Glutamatergic neuron (in vitro differentiated cells): ENCODE measurements around the gene MTRFR. TPM values are rescaled to one million over a fixed set of nuclear protein-coding genes. Genes with fewer than 3 reads are reported as not detected.
A peak's percentile ranks its signal among the peaks of the same experiment; 100 is the strongest.

Source experiments
- DNase-seq: peaks from one replicate; pipeline ENCODE4 v3.0.0; 2022
- H3K27ac Mint-ChIP-seq: one replicate; pipeline ENCODE4 v1.8.0; 2020; ENCODE audit warnings: mild to moderate bottlenecking, mixed read lengths, inconsistent platforms; ENCODE audit not compliant: unreplicated experiment
- H3K27me3 Mint-ChIP-seq: one replicate; pipeline ENCODE4 v1.8.0; 2020; ENCODE audit warnings: mild to moderate bottlenecking, moderate library complexity, mixed read lengths, inconsistent platforms; ENCODE audit not compliant: unreplicated experiment
- H3K36me3 Mint-ChIP-seq: one replicate; pipeline ENCODE4 v1.8.0; 2020; ENCODE audit warnings: mild to moderate bottlenecking, mixed read lengths, inconsistent platforms; ENCODE audit not compliant: unreplicated experiment
- H3K4me1 Mint-ChIP-seq: one replicate; pipeline ENCODE4 v1.8.0; 2020; ENCODE audit warnings: mild to moderate bottlenecking, low read depth, mixed read lengths, inconsistent platforms; ENCODE audit not compliant: unreplicated experiment
- H3K4me3 Mint-ChIP-seq: one replicate; pipeline ENCODE4 v1.8.0; 2020; ENCODE audit warnings: mild to moderate bottlenecking, mixed read lengths, inconsistent platforms; ENCODE audit not compliant: unreplicated experiment
- H3K9me3 Mint-ChIP-seq: one replicate; pipeline ENCODE4 v1.8.0; 2020; ENCODE audit warnings: mild to moderate bottlenecking, moderate library complexity, mixed read lengths, inconsistent platforms; ENCODE audit not compliant: unreplicated experiment
- total RNA-seq: library from RNA; stranded (reverse); fragmentation: NEBNext Ultra II Directional; extraction: Animal tissue kit (Norgen Biotek cat#: 25700); gene quantifications from one replicate; pipeline ENCODE4 v1.2.1, GENCODE V29; 2021; ENCODE audit not compliant: unreplicated experiment
- TF ChIP-seq, protein P1 (sequence below): fragments of 200-600 bp; sonication (generic); IDR thresholded peaks from one replicate; pipeline ENCODE4 v1.5.0; 2021; ENCODE audit not compliant: partially characterized antibody, unreplicated experiment

MTRFR gene
- total RNA-seq, 1 donor from 2014 or later: 11.1 TPM

DNA sequence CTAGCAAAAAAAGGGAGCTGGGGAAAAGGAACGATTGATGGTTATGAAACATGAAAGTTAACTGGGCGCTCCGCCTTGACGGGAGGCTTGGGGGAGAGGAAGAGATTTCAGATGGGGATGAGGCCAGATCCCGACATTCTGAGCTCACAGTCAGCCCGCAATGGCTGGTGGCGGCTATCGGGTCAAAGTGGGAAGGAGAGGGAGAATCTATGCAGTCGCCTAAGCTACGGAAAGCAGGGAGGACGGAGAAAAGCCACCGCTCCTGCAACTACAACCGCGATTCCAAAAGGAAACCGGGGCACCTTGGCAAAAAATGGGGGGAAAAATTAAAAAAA, 797 bp upstream of the MTRFR start:
- TF ChIP-seq, protein P1, sequence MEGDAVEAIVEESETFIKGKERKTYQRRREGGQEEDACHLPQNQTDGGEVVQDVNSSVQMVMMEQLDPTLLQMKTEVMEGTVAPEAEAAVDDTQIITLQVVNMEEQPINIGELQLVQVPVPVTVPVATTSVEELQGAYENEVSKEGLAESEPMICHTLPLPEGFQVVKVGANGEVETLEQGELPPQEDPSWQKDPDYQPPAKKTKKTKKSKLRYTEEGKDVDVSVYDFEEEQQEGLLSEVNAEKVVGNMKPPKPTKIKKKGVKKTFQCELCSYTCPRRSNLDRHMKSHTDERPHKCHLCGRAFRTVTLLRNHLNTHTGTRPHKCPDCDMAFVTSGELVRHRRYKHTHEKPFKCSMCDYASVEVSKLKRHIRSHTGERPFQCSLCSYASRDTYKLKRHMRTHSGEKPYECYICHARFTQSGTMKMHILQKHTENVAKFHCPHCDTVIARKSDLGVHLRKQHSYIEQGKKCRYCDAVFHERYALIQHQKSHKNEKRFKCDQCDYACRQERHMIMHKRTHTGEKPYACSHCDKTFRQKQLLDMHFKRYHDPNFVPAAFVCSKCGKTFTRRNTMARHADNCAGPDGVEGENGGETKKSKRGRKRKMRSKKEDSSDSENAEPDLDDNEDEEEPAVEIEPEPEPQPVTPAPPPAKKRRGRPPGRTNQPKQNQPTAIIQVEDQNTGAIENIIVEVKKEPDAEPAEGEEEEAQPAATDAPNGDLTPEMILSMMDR: no peak
- H3K27ac Mint-ChIP-seq: peak overlapping the region; percentile 93
- peaks cover 8% of the 10 kb centered on the region for H3K4me1 Mint-ChIP-seq
- no peaks in the 10 kb centered on the region for H3K36me3 Mint-ChIP-seq
- peaks cover 3% of the 10 kb centered on the region for H3K9me3 Mint-ChIP-seq
- H3K27me3 Mint-ChIP-seq: peaks cover 6% of the 10 kb centered on the region
- no peak for DNase-seq
- peak overlapping the region; percentile 98 for H3K4me3 Mint-ChIP-seq

DNA sequence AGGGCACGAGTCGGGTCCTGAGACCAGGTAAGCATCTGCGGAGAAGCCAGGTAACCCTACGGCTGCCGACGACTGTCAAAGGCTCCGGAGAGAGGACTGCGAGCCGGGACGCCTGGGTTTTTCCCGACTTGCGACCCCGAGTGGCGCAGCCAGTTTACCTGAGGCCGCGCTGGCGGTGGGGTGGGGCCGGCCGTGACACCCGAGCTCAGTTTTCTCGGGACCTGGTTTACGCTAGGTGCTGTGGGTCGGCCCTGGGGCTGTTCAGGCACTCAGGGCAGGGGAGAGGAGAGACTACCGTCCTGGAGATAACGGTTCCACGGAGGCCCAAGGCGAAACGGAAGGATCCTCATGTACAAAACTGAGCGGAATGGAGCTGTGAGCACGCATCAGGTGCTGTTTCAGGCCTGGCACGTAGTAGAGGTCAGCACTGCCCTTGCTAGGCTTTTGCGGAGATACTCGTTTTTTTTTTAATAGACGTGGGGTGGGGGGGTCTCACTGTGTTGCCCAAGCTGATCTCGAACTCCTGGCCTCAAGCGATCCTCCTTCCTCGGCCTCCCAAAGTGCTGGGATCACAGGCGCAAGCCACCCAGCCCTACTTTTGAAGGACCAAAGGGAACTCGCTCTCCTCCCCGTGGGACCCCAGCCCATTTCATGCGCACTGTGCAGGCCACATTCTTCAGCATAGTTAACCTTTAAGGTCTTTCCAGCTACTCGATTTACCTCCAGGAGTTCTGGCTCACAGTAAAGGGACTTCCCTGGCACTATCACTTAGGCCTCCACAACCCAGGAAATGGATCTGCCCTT, 471 bp downstream of the MTRFR start:
- Mint-ChIP-seq H3K9me3 (peaks cover 3% of the 10 kb centered on the region), H3K36me3 (no peaks in the 10 kb centered on the region), H3K27me3 (peaks cover 4% of the 10 kb centered on the region), H3K4me3 (peak overlapping the region; percentile 98), H3K4me1 (peaks cover 8% of the 10 kb centered on the region), H3K27ac (peak overlapping the region; percentile 93)
- DNase-seq: no peak
- TF ChIP-seq, protein P1: no peak

DNA sequence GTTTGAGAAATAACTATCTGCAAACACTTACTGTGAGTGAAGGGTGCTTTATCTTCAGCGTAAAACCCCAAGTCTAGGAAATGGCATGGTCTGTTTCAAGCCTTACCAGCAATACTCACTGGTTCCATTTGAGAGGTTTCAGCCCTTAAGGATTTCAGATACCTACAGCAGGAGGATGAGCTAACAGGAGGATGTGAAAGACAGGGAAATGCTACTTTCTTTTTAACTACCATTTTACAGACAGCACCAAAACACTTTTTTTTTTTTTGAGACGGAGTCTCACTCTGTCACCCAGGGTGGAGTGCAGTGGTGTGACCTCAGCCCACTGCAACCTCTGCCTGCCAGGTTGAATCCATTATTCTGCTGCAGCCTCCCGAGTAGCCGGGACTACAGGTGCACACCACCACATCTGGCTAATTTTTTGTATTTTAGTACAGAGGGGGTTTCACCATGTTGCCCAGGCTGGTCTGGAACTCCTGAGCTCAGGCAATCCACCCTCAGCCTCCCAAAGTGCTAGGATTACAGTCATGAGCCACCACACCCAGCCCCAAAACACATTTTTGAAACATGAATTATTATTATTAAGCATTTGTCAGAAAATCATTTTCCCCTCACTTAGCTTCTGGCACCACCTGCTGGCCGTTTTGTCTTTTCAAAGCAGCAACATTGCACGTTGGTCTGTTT, 4.6 kb downstream of the MTRFR start:
- Mint-ChIP-seq H3K27me3 (peaks cover 4% of the 10 kb centered on the region), H3K4me3 (no peak overlapping the region), H3K4me1 (peaks cover 3% of the 10 kb centered on the region), H3K36me3 (no peaks in the 10 kb centered on the region), H3K27ac (no peak overlapping the region), H3K9me3 (no peaks in the 10 kb centered on the region)
- peak; percentile 75 for DNase-seq
- TF ChIP-seq, protein P1: peak; percentile 71

DNA sequence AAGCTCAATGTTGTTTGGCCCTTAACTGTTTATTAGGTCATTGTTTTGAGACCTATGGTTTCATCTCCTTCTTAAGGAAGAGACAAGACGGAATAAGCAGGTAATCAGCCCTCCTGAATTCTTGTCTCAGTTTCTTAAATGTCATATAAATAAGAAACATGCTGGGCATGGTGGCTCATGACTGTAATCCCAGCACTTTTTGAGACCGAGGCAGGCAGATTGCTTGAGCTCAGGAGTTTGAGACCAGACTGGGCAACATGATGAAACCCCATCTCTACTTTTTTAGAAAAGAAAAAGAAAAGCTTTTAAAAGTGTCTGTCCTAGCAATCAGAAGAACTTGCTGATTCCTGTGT, 5.1 kb downstream of the MTRFR start:
- no peak overlapping the region for H3K4me3 Mint-ChIP-seq
- TF ChIP-seq, protein P1: no peak
- H3K9me3 Mint-ChIP-seq: no peaks in the 10 kb centered on the region
- H3K4me1 Mint-ChIP-seq: peaks cover 3% of the 10 kb centered on the region
- peaks cover under 1% of the 10 kb centered on the region for H3K27me3 Mint-ChIP-seq
- no peak overlapping the region for H3K27ac Mint-ChIP-seq
- no peak for DNase-seq
- no peaks in the 10 kb centered on the region for H3K36me3 Mint-ChIP-seq

DNA sequence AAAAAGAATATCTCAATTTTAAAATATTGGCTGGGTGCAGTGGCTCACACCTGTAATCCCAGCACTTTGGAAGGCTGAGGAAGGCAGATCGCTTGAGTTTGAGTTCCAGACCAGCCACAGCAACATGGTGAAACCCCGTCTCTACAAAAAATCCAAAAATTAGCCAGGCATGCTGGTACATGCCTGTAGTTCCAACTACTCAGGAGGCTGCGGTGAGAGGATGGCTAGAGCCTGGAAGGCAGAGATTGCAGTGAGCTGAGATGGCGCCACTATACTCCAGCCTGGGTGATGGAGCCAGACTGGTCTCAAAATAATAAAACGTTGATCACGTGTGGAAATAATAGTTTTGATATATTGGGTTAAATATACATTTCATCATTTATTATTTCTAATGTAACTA, 5.7 kb downstream of the MTRFR start:
- Mint-ChIP-seq H3K36me3 (no peaks in the 10 kb centered on the region), H3K9me3 (no peaks in the 10 kb centered on the region), H3K27ac (no peak overlapping the region), H3K27me3 (no peaks in the 10 kb centered on the region), H3K4me1 (peaks cover 3% of the 10 kb centered on the region), H3K4me3 (no peak overlapping the region)
- no peak for DNase-seq
- TF ChIP-seq, protein P1: no peak
